Skeletal muscle satellite cell (primary cell): ENCODE results near the gene KRTAP5-9.
"Not testable (repeated sequence)": the region's sequence is repeated elsewhere in the genome, so short reads cannot be mapped to it uniquely, and the experiment has no call there.

Experiments used
- H3K27me3 ChIP-seq: 2 replicates; pipeline ENCODE4 v1.7.0; 2013; ENCODE audit warnings: low read length; ENCODE audit not compliant: control insufficient read depth, insufficient read depth
- H3K36me3 ChIP-seq: 2 replicates; pipeline ENCODE4 v1.7.0; 2013; ENCODE audit warnings: mild to moderate bottlenecking, control low read depth, low read length; ENCODE audit not compliant: insufficient read depth
- H3K4me1 ChIP-seq: 2 replicates; pipeline ENCODE4 v1.7.0; 2013; ENCODE audit warnings: low read length; ENCODE audit not compliant: control insufficient read depth, insufficient read depth
- H3K4me2 ChIP-seq: 2 replicates; pipeline ENCODE4 v1.7.0; 2013; ENCODE audit warnings: mild to moderate bottlenecking, low read length
- H3K4me3 ChIP-seq: 2 replicates; pipeline ENCODE4 v1.7.0; 2013; ENCODE audit warnings: low read length
- H3K9ac ChIP-seq: 2 replicates; pipeline ENCODE4 v1.7.0; 2013; ENCODE audit warnings: mild to moderate bottlenecking, low read depth, low read length, moderate library complexity
- H3K9me3 ChIP-seq: replicated peaks from 2 replicates; pipeline ENCODE4 v1.7.0; 2013; ENCODE audit warnings: mild to moderate bottlenecking, control low read depth, low read length

KRTAP5-9 gene

DNA sequence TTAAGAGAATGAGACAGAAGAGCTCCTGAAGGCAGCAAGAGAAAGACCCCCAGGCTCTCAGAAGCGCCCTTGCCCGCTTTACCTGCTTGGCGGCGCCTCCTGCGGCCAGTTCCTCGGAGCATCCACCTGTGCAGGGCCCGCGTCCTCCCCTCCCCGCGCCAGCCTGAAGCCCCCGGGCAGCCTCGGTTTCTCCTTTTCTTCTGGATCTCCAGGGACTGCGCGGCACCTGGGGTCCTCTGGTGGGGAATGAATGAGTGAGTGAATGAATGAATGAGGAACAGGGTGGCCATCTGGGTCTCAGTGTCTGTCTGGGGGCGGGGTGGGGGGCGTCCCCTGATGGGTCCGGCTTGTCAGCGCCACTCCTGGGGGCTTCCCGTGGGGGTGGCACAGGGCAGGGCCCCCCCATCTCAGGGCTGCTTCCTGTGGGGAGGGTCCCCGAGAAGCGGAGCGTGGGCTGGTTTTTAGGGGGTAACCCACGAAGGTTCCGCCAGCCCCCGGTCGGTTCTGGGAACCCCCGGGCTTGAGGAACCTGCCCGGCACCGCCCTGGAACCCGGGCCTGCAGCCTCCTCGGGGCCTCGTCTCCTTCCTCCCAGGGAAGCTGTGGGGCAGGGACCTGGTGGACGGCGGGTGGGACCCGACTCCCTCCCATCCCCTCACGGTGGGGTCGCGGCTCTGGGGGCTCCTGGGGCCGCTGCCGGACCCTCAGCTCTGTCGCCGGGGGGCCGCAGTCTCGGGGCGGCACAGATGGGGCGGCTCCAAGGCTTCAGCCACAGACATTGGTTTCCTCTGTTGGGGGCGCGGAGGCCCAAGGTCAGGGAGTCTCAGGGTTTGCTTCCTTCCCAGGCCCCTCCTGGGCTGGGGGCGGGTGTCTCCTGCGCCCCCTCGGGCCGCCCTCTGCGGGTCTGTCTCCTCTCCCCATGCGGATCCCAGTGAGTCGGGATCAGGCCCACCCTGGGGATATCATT, 29.4 kb upstream of the KRTAP5-9 start:
- Histone ChIP-seq H3K9ac (no peak overlapping the region), H3K4me1 (no peaks in the 10 kb centered on the region), H3K4me3 (no peak overlapping the region), H3K9me3 (no peaks in the 10 kb centered on the region), H3K27me3 (no peaks in the 10 kb centered on the region), H3K4me2 (no peak overlapping the region), H3K36me3 (no peaks in the 10 kb centered on the region)

DNA sequence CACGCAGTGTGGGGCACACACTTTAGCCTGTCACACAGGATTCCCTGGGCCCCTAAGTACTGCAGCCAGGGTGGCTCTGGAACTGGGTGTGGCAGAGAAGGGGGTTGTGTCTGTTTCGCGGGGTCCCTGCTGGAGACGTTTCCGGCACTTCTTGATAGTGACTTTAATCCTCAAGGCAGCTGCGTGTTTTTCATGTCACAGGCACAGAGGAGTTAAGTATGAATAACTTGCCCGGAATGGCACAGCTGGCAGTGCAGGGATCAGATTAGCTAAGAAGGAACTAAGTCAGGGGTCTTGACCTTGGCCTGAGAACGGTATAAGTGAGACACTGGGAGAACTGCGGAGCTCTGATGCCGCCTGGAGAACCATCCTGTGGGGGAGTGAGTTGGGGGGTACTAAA, 28.7 kb upstream of the KRTAP5-9 start:
- Histone ChIP-seq H3K27me3 (no peaks in the 10 kb centered on the region), H3K4me3 (no peak overlapping the region), H3K36me3 (no peaks in the 10 kb centered on the region), H3K9me3 (no peaks in the 10 kb centered on the region), H3K9ac (no peak overlapping the region), H3K4me1 (no peaks in the 10 kb centered on the region), H3K4me2 (no peak overlapping the region)

DNA sequence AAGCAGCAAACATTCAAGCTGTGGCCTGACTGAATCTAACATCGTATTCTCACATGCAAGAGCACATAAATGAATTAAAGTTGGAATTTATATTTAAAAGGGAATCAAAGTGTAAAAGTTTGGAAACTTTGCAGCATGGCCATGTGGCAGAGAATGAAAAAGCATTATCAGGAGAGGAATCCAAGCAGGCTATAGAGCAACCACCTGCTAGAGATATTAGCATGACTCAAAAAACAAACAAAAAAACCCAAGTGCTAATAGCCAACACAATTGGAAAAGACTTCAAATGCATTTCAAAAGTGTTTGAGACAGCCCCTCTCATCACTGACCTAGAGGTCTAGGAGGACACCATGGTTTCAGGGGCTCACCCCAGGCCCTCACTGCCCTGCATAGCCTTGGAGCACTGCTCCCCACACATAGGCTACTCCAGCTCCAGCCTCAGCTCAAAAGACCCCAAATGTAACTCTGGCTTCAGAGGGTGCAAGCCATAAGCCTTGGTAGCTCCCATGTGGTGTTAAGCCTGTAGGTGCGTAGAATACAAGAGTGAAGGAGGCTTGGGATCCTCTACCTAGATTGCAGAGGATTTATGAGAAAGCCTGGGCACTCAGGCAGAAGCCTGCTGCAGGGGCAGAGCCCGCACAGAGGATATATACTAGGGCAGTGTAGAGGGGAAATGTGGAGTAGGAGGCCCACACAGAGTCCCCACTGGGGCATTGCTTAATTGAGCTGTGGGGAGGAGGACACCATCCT, 22.9 kb upstream of the KRTAP5-9 start:
- Histone ChIP-seq H3K9ac (no peak overlapping the region), H3K27me3 (peaks cover 2% of the 10 kb centered on the region), H3K36me3 (no peaks in the 10 kb centered on the region), H3K4me2 (no peak overlapping the region), H3K4me1 (no peaks in the 10 kb centered on the region), H3K9me3 (no peaks in the 10 kb centered on the region), H3K4me3 (no peak overlapping the region)

DNA sequence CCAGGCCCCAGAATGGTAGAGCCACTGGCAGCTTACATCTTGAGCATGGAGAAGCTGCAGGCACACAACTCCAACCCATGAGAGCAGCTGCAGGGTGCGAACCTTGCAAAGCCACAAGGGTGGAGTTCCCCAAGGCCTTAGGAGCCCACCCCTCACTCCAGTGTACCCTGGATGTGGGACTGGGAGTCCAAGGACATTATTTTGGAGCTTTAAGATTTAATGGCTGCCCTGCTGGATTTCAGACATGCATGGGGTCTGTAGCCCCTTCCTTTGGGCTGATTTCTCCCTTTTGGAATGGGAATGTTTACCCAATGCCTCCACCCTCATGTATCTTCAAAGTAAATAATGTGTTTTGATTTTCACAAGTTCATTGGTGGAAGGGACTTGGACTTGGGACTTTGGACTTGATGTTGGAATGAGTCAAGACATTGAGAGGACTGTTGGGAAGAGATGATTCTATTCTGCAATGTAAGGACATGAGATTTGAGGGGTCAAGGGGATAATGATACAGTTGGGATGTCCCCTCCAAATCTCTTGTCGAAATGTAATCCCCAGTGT, 22.2 kb upstream of the KRTAP5-9 start:
- Histone ChIP-seq H3K4me3 (no peak overlapping the region), H3K9ac (no peak overlapping the region), H3K27me3 (peaks cover 2% of the 10 kb centered on the region), H3K4me1 (no peaks in the 10 kb centered on the region), H3K36me3 (no peaks in the 10 kb centered on the region), H3K4me2 (no peak overlapping the region), H3K9me3 (no peaks in the 10 kb centered on the region)

DNA sequence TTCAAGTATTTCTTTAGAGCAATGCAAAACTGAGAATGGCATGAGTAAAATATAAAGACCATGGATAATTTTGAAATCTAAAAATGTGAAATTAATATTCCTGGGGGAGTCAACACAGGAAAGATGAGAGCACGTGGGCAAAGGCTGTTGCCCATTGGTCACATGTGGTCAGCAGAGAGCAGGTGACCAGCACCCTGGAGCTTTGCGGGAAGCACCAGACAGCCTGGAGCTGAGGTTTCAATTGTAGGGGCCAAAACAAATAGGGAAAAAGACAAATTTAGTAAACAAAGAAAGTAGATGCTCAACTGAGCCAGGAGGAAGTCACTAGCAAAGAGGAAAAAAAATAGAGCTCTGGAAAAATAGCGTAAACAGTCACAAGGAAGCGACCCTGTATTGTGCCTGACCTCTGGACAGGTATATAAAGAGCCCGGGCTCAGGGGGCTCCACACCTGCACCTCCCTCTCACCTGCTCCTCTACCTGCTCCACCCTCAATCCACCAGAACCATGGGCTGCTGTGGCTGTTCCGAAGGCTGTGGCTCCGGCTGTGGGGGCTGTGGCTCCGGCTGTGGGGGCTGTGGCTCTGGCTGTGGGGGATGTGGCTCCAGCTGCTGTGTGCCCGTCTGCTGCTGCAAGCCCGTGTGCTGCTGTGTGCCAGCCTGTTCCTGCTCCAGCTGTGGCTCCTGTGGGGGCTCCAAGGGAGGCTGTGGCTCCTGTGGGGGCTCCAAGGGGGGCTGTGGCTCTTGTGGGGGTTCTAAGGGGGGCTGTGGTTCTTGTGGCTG, 21.2 kb upstream of the KRTAP5-9 start, which contains the start of gene KRTAP5-7:
Gene KRTAP5-7, plus strand, starts transcription at position 472 of the 780 bp plus-strand sequence. Its CDS starts 34 bp downstream, at position 506.
- not testable (repeated sequence) for H3K4me3 ChIP-seq, H3K9ac ChIP-seq, H3K9me3 ChIP-seq, H3K4me1 ChIP-seq, H3K27me3 ChIP-seq, H3K4me2 ChIP-seq, H3K36me3 ChIP-seq

DNA sequence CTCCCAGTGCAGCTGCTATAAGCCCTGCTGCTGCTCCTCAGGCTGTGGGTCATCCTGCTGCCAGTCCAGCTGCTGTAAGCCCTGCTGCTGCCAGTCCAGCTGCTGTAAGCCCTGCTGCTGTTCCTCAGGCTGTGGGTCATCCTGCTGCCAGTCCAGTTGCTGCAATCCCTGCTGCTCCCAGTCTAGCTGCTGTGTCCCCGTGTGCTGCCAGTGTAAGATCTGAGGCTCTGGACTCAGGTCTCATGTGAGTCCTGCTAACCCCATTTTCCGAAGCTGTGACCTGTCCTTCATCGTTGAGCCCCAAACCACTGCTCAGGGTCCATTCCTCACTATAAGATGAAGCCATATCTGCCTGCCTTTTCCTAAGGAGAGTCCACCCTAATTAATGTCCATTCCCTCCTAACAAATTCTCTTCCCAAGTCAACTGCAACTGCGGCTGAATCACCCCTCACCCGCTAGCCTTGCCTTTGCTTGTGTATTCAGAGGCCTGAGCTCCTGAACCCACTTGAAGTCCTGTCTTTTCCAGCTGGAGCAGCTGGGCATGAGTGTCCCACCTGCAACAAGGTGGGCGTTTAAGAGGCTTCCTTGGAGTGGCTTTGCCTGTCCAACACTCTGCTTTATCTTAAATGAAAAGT, 20.5 kb upstream of the KRTAP5-9 start:
- Histone ChIP-seq H3K27me3 (peaks cover 10% of the 10 kb centered on the region), H3K36me3 (no peaks in the 10 kb centered on the region), H3K4me2 (no peak overlapping the region), H3K9ac (no peak overlapping the region), H3K4me3 (no peak overlapping the region), H3K9me3 (no peaks in the 10 kb centered on the region), H3K4me1 (no peaks in the 10 kb centered on the region)

DNA sequence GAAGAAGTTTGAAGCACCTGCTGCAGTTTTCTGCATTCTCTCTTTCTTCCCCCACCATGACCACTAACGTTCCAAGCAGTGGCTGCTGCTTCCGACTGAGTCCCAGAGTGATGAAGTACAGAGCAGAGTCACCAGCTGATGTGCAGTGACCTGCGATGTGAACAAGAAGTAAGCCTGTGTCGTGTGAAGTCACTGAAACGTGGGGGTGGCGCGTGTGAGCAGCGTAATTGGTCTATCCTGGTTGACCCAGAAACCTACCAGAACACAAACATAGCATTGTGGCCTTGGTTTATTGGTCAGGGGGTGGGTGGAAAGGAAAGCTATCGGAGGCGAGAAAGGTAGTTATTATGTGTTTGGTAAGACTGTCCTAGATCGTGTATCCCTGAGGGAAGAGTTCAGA, 17.6 kb upstream of the KRTAP5-9 start:
- Histone ChIP-seq H3K9me3 (no peaks in the 10 kb centered on the region), H3K4me2 (no peak overlapping the region), H3K4me3 (no peak overlapping the region), H3K4me1 (no peaks in the 10 kb centered on the region), H3K9ac (no peak overlapping the region), H3K27me3 (peaks cover 10% of the 10 kb centered on the region), H3K36me3 (no peaks in the 10 kb centered on the region)

DNA sequence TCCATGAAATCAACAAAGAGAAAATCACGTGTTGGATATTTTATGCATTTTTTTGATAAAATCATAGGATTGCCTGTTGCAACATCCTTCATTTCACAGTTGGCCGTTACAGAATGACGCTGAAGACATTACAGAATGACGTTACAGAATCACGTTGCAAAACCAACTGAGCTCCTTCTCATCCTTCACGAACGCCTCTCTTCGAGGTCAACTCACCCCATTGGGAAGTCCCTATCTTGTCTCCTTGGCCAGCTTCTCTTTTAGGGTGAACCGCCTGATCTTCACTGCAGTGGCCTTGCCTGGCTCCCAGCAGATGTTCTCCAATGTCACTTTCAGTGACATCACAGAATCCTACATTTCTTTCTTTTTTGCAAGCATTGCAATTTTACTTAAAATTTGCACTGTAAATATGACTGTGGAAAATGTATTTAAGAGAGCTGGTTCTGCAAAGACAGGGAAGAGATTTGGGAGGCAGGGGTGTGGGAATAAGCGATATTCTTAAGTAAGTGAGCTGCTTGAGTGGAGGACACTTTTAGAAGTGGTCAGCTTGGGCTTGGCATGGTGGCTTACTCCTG, 16.1 kb upstream of the KRTAP5-9 start:
- H3K9ac ChIP-seq = no peak overlapping the region
- H3K4me2 ChIP-seq = no peak overlapping the region
- H3K27me3 ChIP-seq = peaks cover 10% of the 10 kb centered on the region
- H3K4me1 ChIP-seq = no peaks in the 10 kb centered on the region
- H3K9me3 ChIP-seq = no peaks in the 10 kb centered on the region
- H3K4me3 ChIP-seq = no peak overlapping the region
- no peaks in the 10 kb centered on the region for H3K36me3 ChIP-seq

DNA sequence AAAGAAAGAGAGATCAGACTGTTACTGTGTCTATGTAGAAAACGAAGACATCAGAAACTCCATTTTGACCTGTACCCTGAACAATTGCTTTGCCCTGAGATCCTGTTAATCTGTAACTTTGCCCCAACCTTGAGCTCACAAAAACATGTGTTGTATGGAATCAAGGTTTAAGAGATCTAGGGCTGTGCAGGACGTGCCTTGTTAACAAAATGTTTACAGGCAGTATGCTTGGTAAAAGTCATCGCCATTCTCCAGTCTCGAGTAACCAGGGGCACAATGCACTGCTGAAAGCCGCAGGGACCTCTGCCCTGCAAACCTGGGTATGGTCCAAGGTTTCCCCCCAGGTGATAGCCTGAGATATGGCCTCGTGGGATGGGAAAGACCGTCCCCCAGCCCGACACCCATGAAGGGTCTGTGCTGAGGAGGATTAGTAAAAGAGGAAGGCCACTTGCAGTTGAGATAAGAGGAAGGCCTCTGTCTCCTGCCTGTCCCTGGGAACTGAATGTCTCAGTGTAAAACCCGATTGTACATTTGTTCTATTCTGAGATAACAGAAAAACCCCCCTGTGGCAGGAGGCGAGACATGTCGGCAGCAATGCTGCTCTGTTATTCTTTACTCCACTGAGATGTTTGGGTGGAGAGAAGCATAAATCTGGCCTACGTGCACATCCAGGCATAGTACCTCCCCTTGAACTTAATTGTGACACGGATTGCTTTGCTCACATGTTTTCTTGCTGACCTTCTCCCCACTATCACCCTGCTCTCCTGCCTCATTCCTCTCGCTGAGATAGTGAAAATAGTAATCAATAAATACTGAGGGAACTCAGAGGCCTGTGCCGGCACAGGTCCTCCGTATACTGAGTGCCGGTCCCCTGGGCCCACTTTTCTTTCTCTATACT, 13.3 kb upstream of the KRTAP5-9 start:
- not testable (repeated sequence) for H3K9me3 ChIP-seq, H3K9ac ChIP-seq, H3K4me3 ChIP-seq, H3K36me3 ChIP-seq, H3K4me1 ChIP-seq, H3K4me2 ChIP-seq
- peaks cover 10% of the 10 kb centered on the region for H3K27me3 ChIP-seq

DNA sequence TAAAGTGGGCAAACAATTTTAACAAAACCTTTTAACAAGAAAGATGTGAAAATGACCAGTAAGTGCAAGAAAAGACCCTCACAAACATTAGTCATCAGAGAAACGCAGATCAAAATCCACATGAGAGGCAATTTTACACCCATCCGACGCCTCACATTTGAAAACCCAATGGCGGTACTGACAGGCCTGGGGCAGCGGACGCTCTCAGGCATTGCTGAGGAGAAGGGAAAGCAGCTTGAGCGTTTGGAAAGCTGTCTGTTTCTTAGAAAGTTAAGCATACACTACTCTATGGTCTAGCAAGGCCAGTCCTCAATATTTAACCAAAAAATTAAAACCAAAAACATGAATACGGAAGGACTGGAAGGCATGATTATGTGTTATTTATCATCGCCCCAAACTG, 12.4 kb upstream of the KRTAP5-9 start:
- Histone ChIP-seq H3K9me3 (no peaks in the 10 kb centered on the region), H3K4me2 (no peak overlapping the region), H3K27me3 (peaks cover 8% of the 10 kb centered on the region), H3K36me3 (no peaks in the 10 kb centered on the region), H3K4me3 (no peak overlapping the region), H3K9ac (no peak overlapping the region), H3K4me1 (no peaks in the 10 kb centered on the region)
